ENCODE results near the gene MYH13.
"Not testable (repeated sequence)": the region's sequence is repeated elsewhere in the genome, so short reads cannot be mapped to it uniquely, and the experiment has no call there.

Gene MYH13

DNA sequence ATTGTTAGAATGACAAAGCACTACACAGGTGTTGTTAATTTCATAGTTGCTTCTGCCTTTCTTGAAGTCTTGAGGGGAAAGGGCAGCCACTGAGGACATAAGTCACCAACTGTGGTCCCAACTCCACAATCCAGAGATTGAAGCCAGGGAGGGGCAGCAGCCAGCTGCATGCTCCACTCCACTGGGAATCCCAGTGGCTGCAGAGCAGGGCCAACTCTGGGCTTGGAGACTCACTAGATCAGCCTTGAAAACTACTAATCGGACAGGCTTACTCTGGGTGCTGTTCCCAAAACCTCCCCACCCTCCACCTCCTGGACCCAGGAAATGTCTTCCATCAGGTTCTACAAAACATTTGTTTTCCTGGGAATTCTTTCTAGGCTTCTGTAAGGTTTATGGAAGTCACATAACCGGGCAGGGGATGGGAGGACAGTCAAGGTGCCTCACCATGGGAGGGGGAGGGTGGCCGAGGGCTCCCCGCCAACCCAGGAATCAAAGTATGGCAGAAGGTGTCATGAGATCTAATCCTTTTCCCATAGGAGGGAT is 68.0 kb downstream of the MYH13 start:
- Histone ChIP-seq H3K36me3 (ENCODE audit: insufficient read depth, insufficient read length, low read length) (no peaks in the 10 kb centered on the region), H3K9me3 (ENCODE audit: insufficient read depth, low read length) (no peaks in the 10 kb centered on the region), H3K4me1 (ENCODE audit: insufficient read depth, insufficient read length) (peaks cover 3% of the 10 kb centered on the region), H3K4me3 (ENCODE audit: insufficient read length, low read depth) (no peak overlapping the region), H3K27me3 (ENCODE audit: insufficient read depth, insufficient read length) (no peaks in the 10 kb centered on the region), H3K9ac (ENCODE audit: insufficient read length, low read depth) (no peak overlapping the region)
- DNase-seq (ENCODE audit: low read depth, low spot score), result no peak
- TF ChIP-seq YY1 (IDR thresholded peaks at IDR 0.05; ENCODE audit: insufficient read depth, insufficient read length) (no peak), SUZ12 (IDR thresholded peaks at IDR 0.05; ENCODE audit: extremely low read depth, insufficient read depth, insufficient read length) (no peak), ZNF274 (IDR thresholded peaks at IDR 0.05; ENCODE audit: low read depth, low read length) (no peak)

GRCh38 chr17:10297691-10298090 is 75.1 kb downstream of the MYH13 start:
- DNase-seq (ENCODE audit: low read depth, low spot score), result no peak
- H3K4me3 ChIP-seq (ENCODE audit: insufficient read length, low read depth), result no peak overlapping the region
- no peak for TF ChIP-seq YY1 (IDR thresholded peaks at IDR 0.05; ENCODE audit: insufficient read depth, insufficient read length)
- no peaks in the 10 kb centered on the region for H3K4me1 ChIP-seq (ENCODE audit: insufficient read depth, insufficient read length)
- no peak overlapping the region for H3K9ac ChIP-seq (ENCODE audit: insufficient read length, low read depth)
- no peaks in the 10 kb centered on the region for H3K9me3 ChIP-seq (ENCODE audit: insufficient read depth, low read length)
- H3K27me3 ChIP-seq (ENCODE audit: insufficient read depth, insufficient read length), result no peaks in the 10 kb centered on the region
- no peaks in the 10 kb centered on the region for H3K36me3 ChIP-seq (ENCODE audit: insufficient read depth, insufficient read length, low read length)

DNA sequence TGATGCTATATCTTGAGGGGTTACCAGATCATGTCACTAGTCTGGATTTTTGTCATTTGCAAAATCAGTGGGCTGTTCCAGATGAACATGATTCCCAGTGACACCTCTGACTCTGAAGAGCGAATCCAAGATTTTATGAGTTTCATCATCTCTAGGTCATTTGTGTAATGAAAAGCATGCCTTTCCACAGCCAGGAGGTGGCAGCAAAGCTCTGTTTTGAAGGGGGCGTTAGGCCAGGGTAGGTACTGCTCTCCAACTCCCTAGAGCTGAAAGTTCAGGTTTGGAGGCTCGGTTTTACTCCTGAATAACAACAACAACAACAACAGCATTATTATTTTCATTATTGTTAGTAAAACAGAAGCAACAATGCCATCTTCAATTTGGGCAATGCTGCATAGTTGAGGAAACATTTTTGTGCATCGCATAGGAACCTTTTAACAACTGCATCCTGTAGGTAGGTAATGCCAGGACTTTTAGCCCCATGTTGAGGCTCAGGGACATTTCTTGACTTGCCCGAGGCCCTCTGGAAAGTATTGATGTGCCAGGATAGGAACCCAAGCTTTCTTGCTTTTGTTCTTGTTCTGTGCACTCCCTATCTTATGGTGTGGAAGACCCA is 77.0 kb downstream of the MYH13 start:
- Histone ChIP-seq H3K9ac (ENCODE audit: insufficient read length, low read depth) (no peak overlapping the region), H3K27me3 (ENCODE audit: insufficient read depth, insufficient read length) (no peaks in the 10 kb centered on the region), H3K36me3 (ENCODE audit: insufficient read depth, insufficient read length, low read length) (no peaks in the 10 kb centered on the region), H3K9me3 (ENCODE audit: insufficient read depth, low read length) (no peaks in the 10 kb centered on the region), H3K4me3 (ENCODE audit: insufficient read length, low read depth) (no peak overlapping the region), H3K4me1 (ENCODE audit: insufficient read depth, insufficient read length) (no peaks in the 10 kb centered on the region)
- no peak for TF ChIP-seq SUZ12 (IDR thresholded peaks at IDR 0.05; ENCODE audit: extremely low read depth, insufficient read depth, insufficient read length)
- no peak for TF ChIP-seq ZNF274 (IDR thresholded peaks at IDR 0.05; ENCODE audit: low read depth, low read length)
- no peak for TF ChIP-seq YY1 (IDR thresholded peaks at IDR 0.05; ENCODE audit: insufficient read depth, insufficient read length)
- peak; percentile 57 for DNase-seq (ENCODE audit: low read depth, low spot score)

DNA sequence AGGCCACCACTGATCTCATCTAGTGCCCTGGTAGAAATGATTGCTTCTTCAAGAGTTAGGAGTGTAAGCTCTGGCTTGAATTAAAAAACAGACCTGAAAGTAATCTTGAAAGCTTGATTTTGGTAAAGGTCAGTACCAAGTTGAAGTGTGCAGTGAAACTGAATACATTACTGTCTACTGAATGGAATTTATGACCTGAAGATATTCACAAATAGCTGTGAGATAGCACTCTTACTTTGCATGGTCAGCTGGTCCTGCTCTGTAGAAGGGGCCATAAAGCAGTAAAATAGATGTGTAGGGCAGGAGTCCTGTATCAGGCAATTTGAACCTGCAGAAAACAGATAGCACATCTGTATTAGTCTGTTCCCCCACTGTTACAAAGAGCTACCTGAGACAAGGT is 78.6 kb downstream of the MYH13 start:
- no peaks in the 10 kb centered on the region for H3K27me3 ChIP-seq (ENCODE audit: insufficient read depth, insufficient read length)
- no peak overlapping the region for H3K9ac ChIP-seq (ENCODE audit: insufficient read length, low read depth)
- no peak for TF ChIP-seq SUZ12 (IDR thresholded peaks at IDR 0.05; ENCODE audit: extremely low read depth, insufficient read depth, insufficient read length)
- no peak overlapping the region for H3K4me3 ChIP-seq (ENCODE audit: insufficient read length, low read depth)
- H3K36me3 ChIP-seq (ENCODE audit: insufficient read depth, insufficient read length, low read length), result no peaks in the 10 kb centered on the region
- no peak for DNase-seq (ENCODE audit: low read depth, low spot score)
- H3K4me1 ChIP-seq (ENCODE audit: insufficient read depth, insufficient read length), result no peaks in the 10 kb centered on the region
- H3K9me3 ChIP-seq (ENCODE audit: insufficient read depth, low read length), result no peaks in the 10 kb centered on the region

DNA sequence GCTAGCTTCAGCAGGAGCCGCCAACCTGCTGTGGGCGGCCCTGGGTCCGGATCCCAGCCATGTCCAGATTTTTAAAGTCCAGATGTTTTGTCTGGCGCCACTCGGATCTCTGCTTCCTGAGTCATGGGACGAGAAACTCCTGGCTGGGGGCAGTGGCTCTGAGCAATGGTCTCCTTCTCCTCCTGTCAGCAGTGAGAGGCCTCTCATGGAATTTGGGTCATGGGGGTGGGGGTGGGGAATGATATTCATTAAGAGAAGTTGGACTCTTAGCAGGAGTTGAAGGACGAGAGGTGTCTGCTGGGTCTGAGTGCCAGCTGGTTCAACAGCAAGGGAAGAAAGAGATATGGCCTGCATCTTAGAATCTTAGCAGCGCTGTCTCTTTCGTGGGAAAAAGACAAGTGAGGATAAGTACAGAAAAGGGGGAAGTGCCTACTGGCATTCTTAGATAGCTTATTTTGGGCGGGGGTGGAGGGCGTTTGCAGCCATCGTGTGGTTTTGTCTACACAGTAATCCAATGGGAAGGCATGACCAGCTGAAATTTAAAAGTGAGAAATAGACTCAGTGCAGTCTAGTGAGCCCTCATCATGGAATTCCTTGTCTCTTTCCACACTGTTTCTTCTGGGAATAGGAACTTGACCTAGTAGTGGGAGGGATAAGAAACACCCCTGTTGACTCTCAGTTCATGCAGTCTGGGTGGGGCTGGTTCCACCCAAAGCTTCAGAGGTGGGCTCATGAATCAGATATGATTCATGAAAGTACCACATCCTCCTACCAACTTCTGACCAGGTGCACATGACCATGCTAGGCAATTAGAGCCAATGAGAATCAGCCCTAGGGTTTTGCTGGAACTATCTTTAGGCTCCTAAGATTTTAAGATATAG is 80.5 kb downstream of the MYH13 start:
- Histone ChIP-seq H3K36me3 (ENCODE audit: insufficient read depth, insufficient read length, low read length) (no peaks in the 10 kb centered on the region), H3K27me3 (ENCODE audit: insufficient read depth, insufficient read length) (no peaks in the 10 kb centered on the region), H3K9ac (ENCODE audit: insufficient read length, low read depth) (no peak overlapping the region), H3K4me3 (ENCODE audit: insufficient read length, low read depth) (no peak overlapping the region), H3K9me3 (ENCODE audit: insufficient read depth, low read length) (no peaks in the 10 kb centered on the region), H3K4me1 (ENCODE audit: insufficient read depth, insufficient read length) (no peaks in the 10 kb centered on the region)
- TF ChIP-seq ZNF274 (IDR thresholded peaks at IDR 0.05; ENCODE audit: low read depth, low read length) (no peak), YY1 (IDR thresholded peaks at IDR 0.05; ENCODE audit: insufficient read depth, insufficient read length) (no peak), SUZ12 (IDR thresholded peaks at IDR 0.05; ENCODE audit: extremely low read depth, insufficient read depth, insufficient read length) (no peak)
- DNase-seq (ENCODE audit: low read depth, low spot score), result no peak

DNA sequence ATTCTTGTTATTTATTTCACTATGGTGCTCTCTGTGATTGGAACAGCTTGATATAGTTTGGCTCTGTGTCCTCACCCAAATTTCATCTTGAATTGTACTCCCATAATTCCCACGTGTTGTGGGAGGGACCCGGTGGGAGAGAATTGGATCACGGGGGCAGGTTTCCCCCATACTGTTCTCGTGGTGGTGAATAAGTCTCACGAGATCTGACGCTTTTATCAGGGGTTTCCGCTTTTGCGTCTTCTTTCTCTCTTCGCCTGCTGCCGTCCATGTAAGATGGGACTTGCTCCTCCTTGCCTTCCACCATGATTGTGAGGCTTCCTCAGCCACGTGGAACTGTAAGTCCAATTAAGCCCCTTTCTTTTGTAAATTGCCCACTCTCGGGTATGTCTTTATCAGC is 81.2 kb downstream of the MYH13 start:
- not testable (repeated sequence) for H3K4me3 ChIP-seq (ENCODE audit: insufficient read length, low read depth); H3K4me1 ChIP-seq (ENCODE audit: insufficient read depth, insufficient read length); H3K9me3 ChIP-seq (ENCODE audit: insufficient read depth, low read length); H3K9ac ChIP-seq (ENCODE audit: insufficient read length, low read depth); H3K36me3 ChIP-seq (ENCODE audit: insufficient read depth, insufficient read length, low read length); H3K27me3 ChIP-seq (ENCODE audit: insufficient read depth, insufficient read length); DNase-seq (ENCODE audit: low read depth, low spot score)

GRCh38 chr17:10290041-10290440 is 82.8 kb downstream of the MYH13 start:
- H3K27me3 ChIP-seq (ENCODE audit: insufficient read depth, insufficient read length), result no peaks in the 10 kb centered on the region

More at GRCh38 chr17:10290041-10290440, 82.8 kb downstream of the MYH13 start:
- Histone ChIP-seq H3K9me3 (ENCODE audit: insufficient read depth, low read length) (no peaks in the 10 kb centered on the region), H3K4me3 (ENCODE audit: insufficient read length, low read depth) (no peak overlapping the region), H3K36me3 (ENCODE audit: insufficient read depth, insufficient read length, low read length) (no peaks in the 10 kb centered on the region), H3K9ac (ENCODE audit: insufficient read length, low read depth) (no peak overlapping the region), H3K4me1 (ENCODE audit: insufficient read depth, insufficient read length) (no peaks in the 10 kb centered on the region)
- no peak for TF ChIP-seq ZNF274 (IDR thresholded peaks at IDR 0.05; ENCODE audit: low read depth, low read length)
- no peak for TF ChIP-seq YY1 (IDR thresholded peaks at IDR 0.05; ENCODE audit: insufficient read depth, insufficient read length)
- no peak for TF ChIP-seq SUZ12 (IDR thresholded peaks at IDR 0.05; ENCODE audit: extremely low read depth, insufficient read depth, insufficient read length)
- DNase-seq (ENCODE audit: low read depth, low spot score), result no peak
